ENCODE measurements around the gene KIAA1217.
"Not testable (repeated sequence)": the region's sequence is repeated elsewhere in the genome, so short reads cannot be mapped to it uniquely, and the experiment has no call there.

The KIAA1217 gene

DNA sequence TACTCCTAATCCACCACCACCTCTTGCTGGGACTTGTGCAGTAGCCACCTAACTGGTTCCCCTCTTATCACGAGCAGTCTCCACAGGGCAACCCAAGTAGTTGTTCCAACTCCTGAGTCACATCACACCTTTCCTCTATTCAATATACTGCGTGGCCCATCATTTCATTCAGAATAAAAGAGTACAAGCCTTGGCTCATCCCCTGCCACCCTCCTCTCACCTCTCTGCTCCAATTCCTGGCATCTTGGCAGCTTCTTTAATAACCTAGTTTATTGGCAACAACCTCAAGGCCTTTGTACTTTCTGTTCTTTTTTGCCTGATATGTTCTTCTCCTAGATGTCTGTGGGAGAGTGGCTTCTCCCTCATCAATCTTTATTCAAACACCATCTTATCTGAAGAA, 199.4 kb downstream of the KIAA1217 start:
- no peak for DNase-seq

DNA sequence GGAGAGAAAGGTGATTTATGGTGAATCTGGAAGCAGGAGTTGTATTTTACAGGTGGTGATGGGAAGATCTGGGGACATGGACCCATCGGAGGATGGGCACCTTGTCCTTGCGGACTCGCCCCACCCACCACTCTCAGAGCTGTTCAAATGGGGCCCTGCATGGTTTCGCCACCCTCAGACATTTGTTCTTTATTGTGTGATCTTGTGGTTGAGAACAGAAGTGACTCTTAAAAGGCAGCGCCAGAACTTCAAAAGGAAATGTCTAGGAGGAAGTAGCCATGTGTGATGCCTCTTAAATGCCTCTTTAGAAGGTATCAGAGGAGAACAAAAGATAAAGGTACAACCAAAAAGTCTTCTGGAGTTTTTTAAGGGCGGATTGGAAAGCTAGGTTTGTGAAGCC, 205.7 kb downstream of the KIAA1217 start:
- DNase-seq: no peak

DNA sequence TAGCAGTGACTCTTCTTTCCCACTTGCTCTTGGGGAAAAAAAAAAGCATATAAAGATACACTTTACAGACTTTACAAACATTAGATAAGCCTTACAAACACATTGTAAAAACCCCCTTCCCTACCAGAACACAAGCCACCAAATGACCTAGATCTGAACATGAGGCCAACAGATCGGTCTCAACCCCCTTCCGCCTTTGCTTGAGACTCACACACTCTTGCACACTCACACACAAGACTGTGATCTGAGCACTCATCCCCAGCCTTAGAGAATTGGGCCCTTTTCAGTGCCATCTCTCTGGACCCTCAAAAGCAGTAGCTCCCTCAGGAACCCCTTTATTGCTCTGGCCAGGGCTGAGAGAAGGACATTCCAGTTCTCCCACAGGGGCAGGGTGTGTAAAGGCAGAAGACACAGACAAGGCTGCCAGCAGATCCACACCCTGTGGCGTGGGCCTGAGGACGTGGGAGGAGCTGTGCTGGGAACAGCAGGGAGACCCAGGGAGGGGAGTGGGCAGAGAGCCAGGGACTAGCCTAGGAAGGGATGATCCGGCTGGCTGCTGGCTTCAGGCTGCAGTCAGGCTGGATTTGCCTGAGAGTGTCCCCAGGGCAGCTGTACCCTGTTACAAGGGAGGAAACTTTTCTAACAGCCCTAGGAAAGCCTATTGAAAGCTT, 206.7 kb downstream of the KIAA1217 start:
- peak; percentile 69 for DNase-seq

DNA sequence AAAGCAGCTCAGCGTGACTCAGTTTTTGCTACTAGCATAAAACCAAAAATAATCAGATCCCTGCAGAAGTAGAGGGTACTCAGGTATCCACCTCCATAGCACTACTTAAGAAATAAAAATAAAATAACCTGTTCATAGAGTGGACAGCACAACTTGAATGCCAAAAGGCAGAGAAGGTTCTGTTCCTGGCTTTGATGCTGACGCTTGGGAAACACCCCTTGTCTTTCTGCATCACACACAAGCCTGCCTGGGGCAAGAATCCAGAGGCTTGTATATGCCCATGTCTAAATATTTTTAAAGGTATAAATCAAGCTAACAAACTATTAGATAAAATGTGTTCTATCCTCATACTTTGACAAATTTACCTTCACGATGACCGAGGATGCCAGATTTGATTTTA, 207.3 kb downstream of the KIAA1217 start:
- DNase-seq: no peak

DNA sequence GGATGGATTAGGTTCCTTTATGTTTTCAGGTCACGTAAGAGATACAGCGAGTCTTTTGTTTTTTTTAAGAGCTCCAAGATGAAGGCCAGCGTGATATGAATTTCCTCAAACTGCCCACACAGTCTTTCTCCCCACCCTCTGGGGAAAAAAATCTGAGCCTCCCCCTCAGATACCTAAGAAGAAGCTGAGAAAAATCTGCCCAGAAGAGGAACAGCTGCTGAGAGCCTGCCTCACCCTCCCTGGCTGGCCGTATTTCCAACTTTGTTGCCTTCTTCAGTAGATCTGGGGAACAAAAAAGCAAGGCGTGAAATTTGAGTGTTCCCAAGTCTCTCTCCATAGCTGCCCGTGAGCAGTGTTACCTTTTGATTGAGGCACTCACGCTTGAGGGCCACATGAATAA, 208.1 kb downstream of the KIAA1217 start:
- DNase-seq: no peak

DNA sequence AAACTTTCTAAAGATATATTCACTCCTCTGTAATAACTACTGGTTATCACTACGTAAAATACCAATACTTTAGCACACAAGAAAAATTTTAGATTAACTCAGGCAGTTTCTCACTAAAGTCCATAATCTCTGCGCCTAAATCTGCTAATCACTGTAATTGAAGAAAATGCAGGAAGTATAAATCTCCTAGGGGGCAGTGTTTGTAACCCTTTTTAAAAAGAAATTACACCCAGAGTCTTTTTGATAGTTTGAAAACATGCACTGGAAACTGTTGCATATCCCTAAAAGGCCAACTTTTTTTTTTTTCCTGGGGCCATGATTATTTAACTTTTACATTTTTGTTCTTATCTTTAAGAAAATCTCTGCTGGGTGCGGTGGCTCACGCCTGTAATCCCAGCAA, 209.6 kb downstream of the KIAA1217 start:
- DNase-seq: no peak

DNA sequence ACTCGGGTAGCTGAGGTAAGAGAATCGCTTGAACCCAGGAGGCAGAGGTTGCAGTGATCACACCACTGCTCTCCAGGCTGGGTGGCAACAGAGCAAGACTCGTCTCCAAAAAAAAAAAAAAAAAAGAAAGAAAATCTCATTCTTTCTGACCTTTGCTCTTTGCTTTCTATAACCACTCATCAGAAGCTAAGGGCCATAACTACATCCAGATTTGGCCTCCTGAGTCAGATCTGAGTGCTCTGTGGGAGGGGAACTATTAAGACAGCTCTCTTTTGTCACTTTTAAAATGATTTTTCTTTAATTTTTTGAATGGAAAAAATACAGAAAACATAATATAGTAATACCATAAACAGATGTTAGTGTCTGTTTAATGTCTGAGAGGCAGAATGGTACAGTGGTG, 210.1 kb downstream of the KIAA1217 start:
- no peak for DNase-seq

DNA sequence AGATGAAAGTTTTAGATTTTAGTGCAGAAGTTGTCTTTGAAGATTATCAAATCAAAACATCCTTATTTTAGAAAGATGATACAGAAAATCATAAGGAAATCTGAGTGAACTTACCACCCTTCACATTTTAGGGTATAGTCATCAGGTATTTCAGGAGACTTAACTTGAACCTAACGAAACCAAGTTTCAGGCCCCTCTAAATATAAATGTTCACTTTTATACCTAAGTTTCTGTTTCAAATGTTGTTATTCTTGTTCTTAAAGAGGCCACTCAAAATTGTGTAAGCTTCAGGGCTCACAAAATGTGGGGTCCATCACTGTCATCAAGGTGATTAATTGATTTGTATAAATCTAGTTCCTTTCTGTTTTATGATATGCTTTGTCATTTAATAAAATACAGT, 216.2 kb downstream of the KIAA1217 start:
- DNase-seq: no peak

DNA sequence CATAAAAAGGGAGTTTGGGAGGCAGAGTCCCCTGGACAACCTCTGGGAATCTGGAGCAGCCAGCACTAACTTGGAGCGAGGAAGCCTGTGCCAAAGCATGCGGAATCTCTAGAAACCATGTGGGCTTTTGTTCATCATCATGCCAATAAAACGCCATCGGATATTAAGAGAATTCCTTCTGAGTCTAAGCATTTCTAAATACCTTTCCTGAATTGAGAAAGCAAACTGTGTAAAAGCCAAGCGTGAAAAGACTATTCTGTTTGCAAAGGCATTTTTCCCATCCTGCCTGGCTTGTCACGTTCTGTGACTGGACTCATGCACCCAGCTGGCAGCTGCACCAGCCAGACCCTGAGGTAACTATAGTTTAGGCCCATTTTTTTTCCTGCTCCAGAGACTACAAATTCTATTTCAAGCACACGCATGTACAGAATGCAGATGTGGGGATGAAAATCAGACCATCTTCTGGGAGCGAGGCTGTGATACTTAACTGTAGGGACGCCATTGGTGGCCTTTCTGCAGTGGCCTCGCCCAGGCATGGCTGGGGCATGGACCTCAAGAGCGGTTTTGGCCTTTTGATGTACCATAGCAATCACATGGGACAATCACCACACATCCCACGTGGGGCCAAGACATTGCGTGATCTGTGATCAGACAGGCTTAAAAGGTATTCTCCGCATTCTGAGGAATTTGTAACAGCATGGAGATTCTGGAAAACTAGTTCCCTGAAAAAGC, 218.9 kb downstream of the KIAA1217 start:
- DNase-seq: no peak

DNA sequence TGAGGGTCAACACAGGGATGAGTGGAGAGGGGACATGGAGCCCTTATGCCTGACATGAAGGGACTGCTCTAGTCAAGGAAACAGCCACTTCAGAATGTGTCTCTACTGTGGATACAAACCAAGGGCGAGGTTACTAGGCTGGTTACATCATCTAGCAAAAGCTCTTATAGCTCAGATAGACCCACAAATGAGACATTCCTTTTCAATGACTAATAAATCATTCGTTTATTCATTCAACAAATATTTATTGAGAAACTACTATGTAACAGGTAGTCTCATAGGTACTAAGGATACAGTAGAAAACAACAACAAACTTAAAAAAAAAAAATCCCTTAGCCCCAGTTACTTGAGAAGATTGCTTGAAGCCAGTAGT, 219.5 kb downstream of the KIAA1217 start:
- no peak for DNase-seq

DNA sequence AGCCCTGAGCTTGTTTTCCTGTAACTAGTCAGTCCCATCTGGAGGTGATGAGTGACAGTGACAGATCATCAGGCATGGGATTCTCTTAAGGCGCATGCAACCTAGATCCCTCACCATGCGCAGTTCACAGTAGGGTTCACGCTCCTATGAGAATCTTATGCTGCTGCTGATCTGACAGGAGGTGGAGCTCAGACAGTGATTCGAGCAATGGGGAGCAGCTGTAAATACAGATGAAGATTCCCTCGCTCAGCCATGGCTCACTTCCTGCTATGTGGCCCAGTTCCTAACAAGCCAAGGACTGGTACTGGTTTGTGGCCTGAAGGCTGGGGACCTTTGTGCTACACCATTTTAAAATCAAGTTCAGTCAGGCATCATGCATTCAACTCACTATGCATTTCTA, 221.7 kb downstream of the KIAA1217 start:
- DNase-seq: no peak

DNA sequence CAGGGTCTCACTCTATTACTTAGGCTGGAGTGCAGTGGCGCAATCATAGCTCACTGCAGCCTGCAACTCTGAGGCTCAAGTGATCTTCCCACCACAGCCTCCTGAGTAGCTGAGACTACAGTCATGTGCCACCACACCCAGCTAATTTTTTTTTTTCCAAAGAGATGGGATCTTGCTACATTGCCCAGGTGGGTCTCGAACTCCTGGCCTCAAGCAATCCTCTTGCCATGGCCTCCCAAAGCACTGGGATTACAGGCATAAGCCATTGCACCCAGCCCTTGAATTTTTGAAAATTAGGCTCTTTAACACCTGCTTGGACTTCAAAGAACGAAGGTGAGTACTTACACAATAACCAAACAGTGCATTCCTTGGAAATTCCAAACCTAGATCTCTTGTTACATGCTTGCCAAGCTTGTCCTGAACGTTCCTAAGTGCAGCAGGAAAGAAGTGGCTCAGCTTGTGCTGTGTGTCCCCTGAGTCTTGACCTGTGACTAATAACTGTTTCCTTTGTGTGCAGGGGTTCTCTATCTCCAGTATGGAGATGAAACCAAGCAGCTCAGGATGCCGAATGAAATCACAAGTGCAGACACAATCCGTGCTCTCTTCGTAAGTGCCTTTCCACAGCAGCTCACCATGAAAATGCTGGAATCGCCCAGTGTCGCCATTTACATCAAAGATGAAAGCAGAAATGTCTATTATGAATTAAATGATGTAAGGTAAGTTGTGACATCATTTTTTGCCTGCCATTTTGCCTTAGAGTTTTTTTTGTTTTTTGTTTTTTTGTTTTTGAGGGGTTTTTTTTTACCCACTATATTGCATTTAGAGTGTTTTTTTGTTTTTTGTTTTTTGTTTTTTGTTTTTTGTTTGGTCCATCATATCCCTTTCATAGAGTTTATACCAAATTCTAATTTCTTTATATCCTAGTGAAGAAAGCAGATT, 223.8 kb downstream of the KIAA1217 start:
- no peak for DNase-seq

DNA sequence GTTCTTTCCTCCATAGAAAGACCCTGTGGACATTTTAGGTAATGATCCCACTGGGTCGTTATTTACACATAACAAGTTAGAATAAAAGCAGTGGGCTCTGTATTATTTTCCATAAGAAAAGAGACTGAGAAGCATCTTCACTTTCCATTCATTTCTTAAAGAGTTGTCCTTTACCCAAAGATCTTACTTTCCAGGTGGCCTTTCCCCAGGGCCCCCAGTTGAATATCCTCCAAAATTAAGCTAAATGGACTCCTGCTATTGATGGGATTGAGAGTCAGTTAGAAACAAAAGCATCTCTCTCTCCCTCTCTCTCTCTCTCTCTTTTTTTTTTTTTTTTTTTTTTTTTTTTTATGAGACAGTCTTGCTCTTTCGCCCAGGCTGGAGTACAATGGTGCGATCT, 224.8 kb downstream of the KIAA1217 start:
- no peak for DNase-seq

DNA sequence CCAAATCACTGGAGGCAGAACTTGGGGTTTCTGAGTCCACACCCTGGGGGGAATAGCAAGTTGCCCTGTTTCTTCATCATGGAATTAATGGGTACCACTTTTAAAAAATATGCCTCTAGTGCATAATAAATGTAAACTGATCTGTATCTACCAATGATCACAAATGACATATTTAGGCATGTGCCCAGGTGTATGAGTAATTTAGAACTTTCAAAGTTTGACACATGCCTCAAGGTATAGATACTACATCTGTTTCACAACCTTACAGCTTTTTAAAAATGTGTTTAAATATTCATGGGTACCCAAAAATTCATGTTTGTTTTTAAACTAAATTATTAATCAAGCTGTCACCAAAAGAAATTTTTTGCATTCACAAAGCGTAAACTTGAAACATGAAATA, 226.0 kb downstream of the KIAA1217 start:
- DNase-seq: no peak

DNA sequence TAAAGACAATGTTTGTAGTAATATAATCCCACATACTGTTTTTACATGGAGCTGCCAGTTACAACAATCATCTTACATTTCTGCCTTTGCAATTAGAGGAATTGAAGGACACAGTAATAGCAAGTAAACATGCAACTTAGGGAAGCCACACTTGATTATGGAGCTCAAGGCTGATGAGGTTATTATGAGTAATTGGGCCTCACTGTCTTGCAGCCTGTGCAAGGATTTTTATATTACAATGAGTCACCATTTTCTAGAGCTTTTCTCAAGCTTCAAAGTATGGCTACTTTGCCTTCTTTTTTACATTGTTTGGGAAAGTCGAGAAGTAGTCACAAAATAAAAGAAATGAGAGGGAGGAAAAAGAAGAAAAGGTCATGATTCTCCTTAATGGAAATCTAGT, 226.4 kb downstream of the KIAA1217 start:
- no peak for DNase-seq

DNA sequence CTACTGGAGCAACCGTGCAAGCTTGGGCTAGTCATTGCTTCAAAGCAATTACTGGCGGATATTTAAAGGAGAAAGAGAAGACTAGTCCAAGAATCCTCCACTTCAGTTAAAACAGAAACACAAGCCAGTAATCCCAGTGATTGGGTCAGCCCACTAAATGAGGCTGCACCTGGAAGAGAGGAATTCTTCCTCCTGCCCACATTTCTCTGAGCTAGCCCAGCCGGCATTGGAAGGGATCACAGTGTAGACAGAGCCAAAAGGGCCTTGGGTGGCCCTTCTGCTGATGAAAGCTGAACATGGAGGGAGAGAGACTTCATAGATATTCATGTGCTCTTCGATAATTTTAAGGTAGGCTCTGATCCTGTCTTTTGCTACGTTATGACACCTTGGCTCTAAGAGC, 228.4 kb downstream of the KIAA1217 start:
- no peak for DNase-seq

DNA sequence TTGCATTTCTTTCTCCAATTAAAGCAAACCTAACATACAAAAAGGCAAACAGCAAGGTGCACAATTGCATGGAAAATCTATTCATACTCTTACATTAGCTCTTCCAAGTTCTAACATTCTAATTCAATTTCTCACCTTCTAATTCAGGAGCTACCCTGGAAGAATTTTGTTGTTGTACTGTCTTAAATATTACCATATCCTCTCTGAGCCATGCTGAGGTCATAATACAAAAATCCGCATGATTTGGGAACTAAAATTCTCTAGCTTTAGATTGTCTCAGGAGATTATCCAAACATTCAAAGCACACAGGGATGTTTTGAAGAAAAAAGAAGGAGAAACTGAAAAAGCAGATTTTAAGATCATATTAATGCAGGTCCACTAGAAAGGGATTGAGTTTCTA, 229.9 kb downstream of the KIAA1217 start:
- no peak for DNase-seq

DNA sequence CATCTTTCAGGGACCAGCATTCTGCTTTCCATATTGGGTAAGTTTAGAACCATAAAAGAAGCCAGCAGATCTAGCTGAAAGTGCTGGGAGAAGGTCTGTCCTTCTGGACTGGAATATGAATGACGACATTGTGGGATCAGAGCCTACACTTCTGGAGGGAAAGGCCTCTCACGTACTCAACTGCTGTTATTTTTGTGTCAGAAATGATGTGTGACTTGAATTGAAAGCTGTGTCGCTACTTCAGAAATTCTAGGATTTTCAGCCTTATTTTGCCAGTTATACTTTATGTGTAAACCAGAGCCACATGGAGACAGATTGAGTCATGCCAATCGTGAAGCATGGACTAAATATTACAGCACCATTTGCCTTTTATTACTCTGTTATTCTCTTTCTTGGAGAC, 231.0 kb downstream of the KIAA1217 start:
- peak; percentile 37 for DNase-seq

DNA sequence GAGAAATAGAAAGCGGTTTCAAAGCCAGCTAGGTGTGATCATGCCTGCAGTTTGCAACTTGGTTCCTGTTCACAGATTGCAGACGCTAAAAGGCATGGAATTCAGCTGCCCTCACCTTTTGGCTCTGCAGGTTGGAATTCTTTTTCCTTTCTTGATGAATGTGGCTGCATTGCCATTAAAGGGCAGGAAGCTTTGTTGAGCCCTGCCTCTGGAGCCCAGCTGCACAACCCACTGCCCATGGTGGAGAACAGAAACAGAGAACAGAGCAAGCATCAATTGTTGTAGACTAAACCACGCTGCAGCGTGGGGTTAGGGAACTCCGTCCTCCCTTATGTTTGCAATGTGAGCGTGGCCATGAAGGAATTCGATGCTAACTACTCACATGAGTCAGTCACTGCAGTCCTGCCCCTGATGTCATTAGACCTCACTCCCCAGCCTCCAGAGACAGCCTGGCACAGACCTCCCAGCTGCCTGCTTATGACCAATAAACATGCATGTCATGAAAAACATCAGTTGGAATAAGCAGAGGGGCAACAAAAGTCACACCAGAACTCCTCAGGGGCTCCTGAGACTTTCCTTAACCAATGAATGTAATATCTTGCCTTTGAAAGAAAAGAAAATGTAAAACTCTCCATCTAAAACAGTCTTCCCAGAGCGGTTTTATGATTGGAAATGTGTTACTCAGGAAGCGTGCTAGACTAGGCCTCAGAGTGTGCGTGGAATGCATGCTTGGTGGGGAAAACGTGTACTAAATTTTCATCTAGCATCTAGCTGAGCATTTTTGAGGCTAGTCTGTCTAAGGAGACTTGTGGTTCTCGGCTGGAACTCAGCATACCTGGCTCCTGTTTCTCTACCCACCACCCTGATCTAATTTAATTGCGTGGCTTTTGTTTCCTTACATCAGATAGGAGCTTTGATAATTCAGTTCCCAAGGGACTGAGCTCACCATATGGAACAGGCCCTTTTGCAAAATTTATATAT, 232.2 kb downstream of the KIAA1217 start:
- no peak for DNase-seq

DNA sequence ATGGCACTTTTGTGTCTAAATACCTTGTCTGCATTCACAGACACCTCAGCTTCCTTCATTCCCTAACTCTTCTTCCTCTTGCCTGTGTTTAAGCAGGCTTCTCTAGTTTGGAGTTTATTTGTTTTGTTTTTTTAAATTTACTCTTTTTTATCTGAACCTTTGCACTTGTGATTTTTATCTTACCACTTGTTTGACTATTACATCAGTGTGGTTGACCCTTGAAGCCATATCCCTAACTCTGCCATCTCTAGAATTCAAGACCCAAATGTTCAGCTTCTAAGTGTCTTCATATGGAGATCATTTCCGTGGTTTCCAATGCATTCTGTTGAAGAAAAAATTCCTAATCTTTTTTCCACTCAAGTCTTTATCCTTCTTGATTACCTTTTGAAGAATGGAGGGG, 233.3 kb downstream of the KIAA1217 start:
- DNase-seq: no peak

DNA sequence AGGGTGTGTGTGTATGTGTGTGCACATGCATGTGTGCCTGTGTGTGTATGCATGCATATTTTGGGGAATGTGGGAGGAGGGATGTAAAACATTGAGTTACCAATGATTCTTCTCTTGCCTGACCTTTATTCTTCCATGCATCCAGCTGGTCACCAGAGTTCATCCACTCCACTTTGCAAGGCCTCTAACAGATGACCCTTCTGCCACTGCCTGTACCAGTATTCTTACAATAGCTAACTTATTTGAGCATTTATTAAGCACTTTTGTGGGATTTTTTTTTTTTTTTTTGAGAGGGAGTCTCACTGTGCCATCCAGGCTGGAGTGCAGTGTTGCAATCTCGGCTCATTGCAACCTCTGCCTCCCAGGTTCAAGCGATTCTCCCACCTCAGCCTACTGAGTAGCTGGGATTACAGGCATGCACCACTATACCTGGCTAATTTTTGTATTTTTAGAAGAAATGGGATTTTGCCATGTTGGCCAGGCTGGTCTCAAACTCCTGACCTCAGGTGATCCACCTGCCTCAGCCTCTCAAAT, 233.8 kb downstream of the KIAA1217 start:
- not testable (repeated sequence) for DNase-seq

DNA sequence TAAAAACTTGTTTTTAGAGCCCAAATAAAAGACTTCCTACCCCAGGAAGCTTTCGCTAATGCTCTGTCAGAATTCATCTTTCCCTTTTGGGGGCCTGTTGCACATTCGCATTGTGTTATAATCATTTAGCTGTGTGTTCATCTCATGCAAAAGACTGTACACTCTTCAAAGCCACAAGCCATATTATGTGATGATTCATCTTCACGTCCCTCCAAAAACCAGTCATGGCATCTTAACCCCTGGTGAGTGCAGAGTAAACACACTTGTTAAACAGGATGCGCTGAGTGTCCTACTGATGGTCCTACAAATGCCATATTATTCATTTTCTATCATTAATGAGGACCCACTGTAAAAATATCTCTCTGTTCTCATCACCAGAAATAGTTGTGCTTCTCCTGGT, 235.4 kb downstream of the KIAA1217 start:
- DNase-seq: no peak

All from eye (tissue), 1 donor.